ENCODE measurements around the gene NRP2.

DNA sequence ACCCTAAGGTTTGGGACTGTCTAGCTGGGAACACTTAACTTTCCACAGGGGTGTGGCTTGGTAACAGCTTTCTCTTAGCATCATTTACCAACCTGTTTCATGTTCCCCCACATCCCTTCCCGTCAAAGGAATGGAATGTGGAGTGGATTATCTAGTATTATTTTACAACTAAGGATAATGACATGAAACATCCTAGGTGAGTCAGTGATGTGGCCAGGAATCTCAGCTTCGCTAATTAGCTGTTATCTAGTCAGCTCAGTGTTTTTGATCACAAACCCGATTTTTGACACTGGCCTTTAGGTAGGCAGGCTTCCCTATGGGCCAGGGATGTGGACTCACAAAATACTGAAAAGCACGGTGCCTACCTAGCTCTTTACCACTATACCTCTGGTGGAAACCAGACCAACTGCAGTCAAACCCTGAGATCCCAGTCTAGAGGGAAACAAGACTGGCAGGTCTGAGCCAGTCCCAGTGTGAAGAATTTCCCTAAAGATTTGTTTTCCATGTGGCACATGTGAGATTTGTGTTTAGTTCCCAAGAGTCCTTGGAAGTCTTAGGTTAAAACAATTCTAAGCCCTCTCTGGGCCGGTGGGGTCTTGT lies 2.8 kb upstream of the NRP2 start:
- TF ChIP-seq, protein P1, sequence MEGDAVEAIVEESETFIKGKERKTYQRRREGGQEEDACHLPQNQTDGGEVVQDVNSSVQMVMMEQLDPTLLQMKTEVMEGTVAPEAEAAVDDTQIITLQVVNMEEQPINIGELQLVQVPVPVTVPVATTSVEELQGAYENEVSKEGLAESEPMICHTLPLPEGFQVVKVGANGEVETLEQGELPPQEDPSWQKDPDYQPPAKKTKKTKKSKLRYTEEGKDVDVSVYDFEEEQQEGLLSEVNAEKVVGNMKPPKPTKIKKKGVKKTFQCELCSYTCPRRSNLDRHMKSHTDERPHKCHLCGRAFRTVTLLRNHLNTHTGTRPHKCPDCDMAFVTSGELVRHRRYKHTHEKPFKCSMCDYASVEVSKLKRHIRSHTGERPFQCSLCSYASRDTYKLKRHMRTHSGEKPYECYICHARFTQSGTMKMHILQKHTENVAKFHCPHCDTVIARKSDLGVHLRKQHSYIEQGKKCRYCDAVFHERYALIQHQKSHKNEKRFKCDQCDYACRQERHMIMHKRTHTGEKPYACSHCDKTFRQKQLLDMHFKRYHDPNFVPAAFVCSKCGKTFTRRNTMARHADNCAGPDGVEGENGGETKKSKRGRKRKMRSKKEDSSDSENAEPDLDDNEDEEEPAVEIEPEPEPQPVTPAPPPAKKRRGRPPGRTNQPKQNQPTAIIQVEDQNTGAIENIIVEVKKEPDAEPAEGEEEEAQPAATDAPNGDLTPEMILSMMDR (conservative IDR thresholded peaks at IDR 0.05; ENCODE audit: low read length), result no peak
- no peak for TF ChIP-seq EZH2phosphoT487 (IDR thresholded peaks at IDR 0.05; ENCODE audit: borderline replicate concordance, low read depth, low read length)
